ENCODE measurements around the gene FAT4.

The FAT4 gene

GRCh38 chr4:125314676-125315575 is at the start of gene FAT4 (continued):
- TF ChIP-seq ZNF391 (tag by site-specific recombination; IDR thresholded peaks at IDR 0.05; ENCODE audit: borderline replicate concordance, low read depth) = peak; percentile 89; the same call in 1 of the 2 replicates
- no peak for TF ChIP-seq SCRT1 (tag by site-specific recombination; IDR thresholded peaks at IDR 0.05; ENCODE audit: borderline replicate concordance)
- no peak for TF ChIP-seq ZNF416 (tag by site-specific recombination; IDR thresholded peaks at IDR 0.05)
- TF ChIP-seq ZNF558 (tag by site-specific recombination; IDR thresholded peaks at IDR 0.05) = peak; percentile 22; the same call in 1 of the 2 replicates
- no peak; the same call in 1 of the 2 replicates for TF ChIP-seq ZNF776 (tag by site-specific recombination; IDR thresholded peaks at IDR 0.05; ENCODE audit: borderline replicate concordance)
- peak; percentile 95 for TF ChIP-seq HIC1 (tag by site-specific recombination; IDR thresholded peaks at IDR 0.05)
- no peak for TF ChIP-seq IKZF3 (tag by site-specific recombination; IDR thresholded peaks at IDR 0.05)
- no peak for TF ChIP-seq TCF7L2 (IDR thresholded peaks at IDR 0.05; ENCODE audit: borderline replicate concordance, low read depth, low read length)
- TF ChIP-seq GLIS2 (tag by site-specific recombination; IDR thresholded peaks at IDR 0.05) = peak; percentile 80
- no peak for TF ChIP-seq ZNF248 (tag by site-specific recombination; IDR thresholded peaks at IDR 0.05)
- TF ChIP-seq CTCF (tag by site-specific recombination; IDR thresholded peaks at IDR 0.05) = peak; percentile 64
- TF ChIP-seq PRDM10 (tag by site-specific recombination; IDR thresholded peaks at IDR 0.05) = peak; percentile 98
- TF ChIP-seq EGR2 (tag by site-specific recombination; IDR thresholded peaks at IDR 0.05; ENCODE audit: low read depth) = peak; percentile 73
- TF ChIP-seq ZBTB1 (tag by site-specific recombination; IDR thresholded peaks at IDR 0.05) = peak; percentile 42; the same call in 1 of the 2 replicates
- TF ChIP-seq ZNF423 (tag by site-specific recombination; IDR thresholded peaks at IDR 0.05) = no peak
- peak; percentile 70 for TF ChIP-seq ZBTB11 (tag by site-specific recombination; conservative IDR thresholded peaks at IDR 0.05; ENCODE audit: low read depth)
- TF ChIP-seq ZNF223 (tag by site-specific recombination; IDR thresholded peaks at IDR 0.05) = no peak
- TF ChIP-seq ZNF169 (tag by site-specific recombination; IDR thresholded peaks at IDR 0.05) = peak; percentile 56; the same call in 1 of the 2 replicates
- no peak for TF ChIP-seq ZNF121 (tag by site-specific recombination; IDR thresholded peaks at IDR 0.05)
- TF ChIP-seq ZBTB17 (tag by site-specific recombination; IDR thresholded peaks at IDR 0.05) = peak; percentile 99
- peak; percentile 96 for TF ChIP-seq ZBTB26 (tag by site-specific recombination; optimal IDR thresholded peaks at IDR 0.05)
- peak; percentile 80 for TF ChIP-seq ZNF777 (tag by site-specific recombination; IDR thresholded peaks at IDR 0.05; ENCODE audit: borderline replicate concordance)
- peak; percentile 99 for TF ChIP-seq ZNF341 (tag by site-specific recombination; IDR thresholded peaks at IDR 0.05; ENCODE audit: low read depth)
- TF ChIP-seq MZF1 (tag by site-specific recombination; IDR thresholded peaks at IDR 0.05; ENCODE audit: borderline replicate concordance) = peak; percentile 94
- peak; percentile 96 for TF ChIP-seq KLF16 (tag by site-specific recombination; IDR thresholded peaks at IDR 0.05)
- TF ChIP-seq ZNF146 (tag by site-specific recombination; IDR thresholded peaks at IDR 0.05) = 0 out of 2 replicates have a peak, but pooled peaks have one; percentile 10
- TF ChIP-seq KLF1 (tag by site-specific recombination; IDR thresholded peaks at IDR 0.05) = peak; percentile 48; the same call in 1 of the 2 replicates

Measured in HEK293 (cell line).